Thoracic aorta (tissue), 2 donors: ENCODE measurements around the gene LDHD. TPM values are rescaled to one million over a fixed set of nuclear protein-coding genes. Genes with fewer than 3 reads are reported as not detected.

Experiments
- ATAC-seq: fragments of 150-250 bp; one replicate; pipeline ENCODE4 v1.8.0; 2017; ENCODE audit warnings: low read depth; ENCODE audit not compliant: insufficient number of reproducible peaks, low FRiP score
- DNase-seq: peaks from one replicate; pipeline ENCODE4 v3.0.0-alpha.2; 2020; ENCODE audit warnings: low spot score
- H3K27ac ChIP-seq, 2 donors: fragments of 200-600 bp; sonication (generic); 1 replicate in 1 of 2; 2 replicates in 1 of 2; pipeline ENCODE4 v1.5.1; 2016; ENCODE audit warnings: mild to moderate bottlenecking in 2 of 2, moderate library complexity in 2 of 2
- H3K27me3 ChIP-seq: fragments of 200-600 bp; sonication (generic); replicated peaks from 2 replicates; pipeline ENCODE4 v1.6.0; 2016; ENCODE audit warnings: mild to moderate bottlenecking; ENCODE audit not compliant: insufficient read depth
- H3K36me3 ChIP-seq: fragments of 200-600 bp; sonication (generic); one replicate; pipeline ENCODE4 v1.5.1; 2016
- H3K4me1 ChIP-seq, 2 donors: fragments of 200-600 bp; sonication (generic); 1 replicate in 1 of 2; 2 replicates in 1 of 2; pipeline versions ENCODE4 v1.5.1 to v1.6.0; 2016; ENCODE audit warnings: low read depth in 2 of 2, mild to moderate bottlenecking in 1 of 2; ENCODE audit not compliant: control insufficient read depth in 1 of 2
- H3K4me3 ChIP-seq: fragments of 200-600 bp; sonication (generic); 2 replicates; pipeline ENCODE4 v1.5.1; 2016; ENCODE audit warnings: mild to moderate bottlenecking
- H3K9me3 ChIP-seq: fragments of 200-600 bp; sonication (generic); 2 replicates; pipeline ENCODE4 v1.5.1; 2016
- CTCF ChIP-seq: fragments of 200-600 bp; sonication (generic); IDR thresholded peaks from one replicate; pipeline ENCODE4 v1.5.1; 2019; ENCODE audit warnings: antibody characterized with exemption
- total RNA-seq, 2 donors: library from RNA; depleted of rRNA; stranded (reverse); fragments of >200 nt; gene quantifications; one replicate each; pipeline versions ENCODE4 v1.1.0 to v1.2.3, GENCODE V29; 2016

LDHD gene
- total RNA-seq, 2 donors from 2014 or later = 7.2 to 14.1 TPM

DNA sequence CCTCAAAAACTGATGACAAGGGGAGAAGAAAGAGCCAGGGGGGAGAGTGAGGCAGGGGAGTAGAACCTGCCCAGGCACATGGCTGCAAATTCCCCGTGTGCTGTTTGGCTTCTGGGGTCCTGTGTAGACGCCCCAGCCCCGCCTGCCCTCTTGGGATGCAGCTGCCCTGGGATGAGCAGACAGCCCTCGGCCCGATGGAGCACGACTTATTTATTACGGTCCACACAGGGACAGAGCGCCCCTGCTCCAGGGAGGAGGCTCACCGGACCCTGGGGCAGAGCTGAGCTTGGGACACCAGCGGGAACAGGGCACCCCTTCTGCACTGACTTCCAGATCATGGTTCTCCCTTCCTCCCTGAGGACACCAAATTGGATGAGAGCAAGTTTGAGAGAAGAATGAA lies 9.1 kb downstream of the LDHD start:
- no peak for TF ChIP-seq CTCF
- Histone ChIP-seq H3K36me3 (no peaks in the 10 kb centered on the region), H3K4me3 (no peak overlapping the region), H3K4me1 (peaks cover 25 to 43% of the 10 kb centered on the region in 2 donors), H3K27ac (peak overlapping the region; percentile 86 to 93), H3K9me3 (no peaks in the 10 kb centered on the region), H3K27me3 (no peaks in the 10 kb centered on the region)
- no peak for DNase-seq
- ATAC-seq = no peak

GRCh38 chr16:75106351-75107274 lies 10.0 kb downstream of the LDHD start:
- H3K4me1 ChIP-seq = peaks cover 25 to 42% of the 10 kb centered on the region in 2 donors
- no peak overlapping the region for H3K4me3 ChIP-seq
- ATAC-seq (no peak), DNase-seq (no peak)
- H3K9me3 ChIP-seq = no peaks in the 10 kb centered on the region
- H3K27me3 ChIP-seq = no peaks in the 10 kb centered on the region
- no peaks in the 10 kb centered on the region for H3K36me3 ChIP-seq
- no peak for TF ChIP-seq CTCF
- H3K27ac ChIP-seq = peak overlapping the region; percentile 86 to 93

- Histone ChIP-seq H3K9me3 (no peaks in the 10 kb centered on the region), H3K4me3 (no peak overlapping the region), H3K27me3 (no peaks in the 10 kb centered on the region), H3K27ac (peak overlapping the region in 1 of 2 donors; percentile 44), H3K36me3 (no peaks in the 10 kb centered on the region), H3K4me1 (peaks cover 19 to 31% of the 10 kb centered on the region in 2 donors)
- ATAC-seq (no peak), DNase-seq (no peak)
- TF ChIP-seq CTCF = no peak
Measured at GRCh38 chr16:75105306-75106061, 11.1 kb downstream of the LDHD start.

DNA sequence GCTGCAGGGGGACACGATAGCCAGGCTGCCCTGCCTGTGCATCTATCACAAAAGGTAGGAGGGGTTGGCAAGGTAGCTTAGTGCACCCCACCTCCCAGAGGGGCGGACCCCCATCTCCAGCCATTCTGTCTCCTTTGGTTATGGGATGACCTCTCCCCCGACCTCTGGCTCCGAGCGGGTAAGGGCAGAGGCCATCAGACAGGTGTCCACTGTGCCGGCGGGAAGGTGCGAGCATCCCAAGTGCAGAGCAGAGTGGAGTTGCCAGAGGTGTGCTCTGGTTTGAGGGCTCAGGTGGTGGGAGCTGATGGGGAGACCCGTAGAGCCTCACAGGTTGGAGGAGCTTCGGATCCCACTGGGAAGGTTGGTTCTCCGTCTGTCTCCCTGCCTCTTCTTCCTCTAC lies 11.7 kb downstream of the LDHD start:
- no peak for DNase-seq
- Histone ChIP-seq H3K27me3 (no peaks in the 10 kb centered on the region), H3K36me3 (no peaks in the 10 kb centered on the region), H3K9me3 (no peaks in the 10 kb centered on the region), H3K4me1 (peaks cover 13 to 28% of the 10 kb centered on the region in 2 donors), H3K27ac (no peak overlapping the region), H3K4me3 (no peak overlapping the region)
- ATAC-seq = no peak
- no peak for TF ChIP-seq CTCF

DNA sequence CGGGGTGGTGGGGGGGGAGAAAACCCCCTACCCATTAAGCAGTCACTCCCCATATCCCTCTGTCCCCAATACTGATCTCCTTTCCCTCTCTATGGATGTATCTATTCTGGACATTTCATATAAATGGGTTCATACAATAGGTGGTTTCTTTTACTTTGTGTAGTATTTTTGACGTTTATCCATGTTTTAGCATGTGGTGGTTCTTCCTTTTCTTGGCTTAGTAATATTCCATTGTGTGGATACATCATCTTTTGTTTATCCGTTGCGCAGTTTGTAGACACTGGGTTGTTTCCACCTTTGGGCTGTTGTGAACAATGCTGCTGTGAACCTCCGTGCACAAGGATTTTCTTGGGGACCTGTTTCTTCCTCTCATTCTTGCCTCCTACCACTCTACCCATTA lies 12.6 kb downstream of the LDHD start:
- H3K9me3 ChIP-seq = no peaks in the 10 kb centered on the region
- H3K36me3 ChIP-seq = no peaks in the 10 kb centered on the region
- no peak overlapping the region for H3K4me3 ChIP-seq
- ATAC-seq = no peak
- no peak for TF ChIP-seq CTCF
- H3K27me3 ChIP-seq = no peaks in the 10 kb centered on the region
- H3K4me1 ChIP-seq = peaks cover 6 to 24% of the 10 kb centered on the region in 2 donors
- no peak for DNase-seq
- no peak overlapping the region for H3K27ac ChIP-seq
